ENCODE data around the gene GNA12. TPM values are rescaled to one million over a fixed set of nuclear protein-coding genes. Genes with fewer than 3 reads are reported as not detected.

The GNA12 gene
- total RNA-seq, 1 donor from 2014 or later: 29.5 TPM

- H3K36me3 ChIP-seq: no peaks in the 10 kb centered on the region
- no peaks in the 10 kb centered on the region for H3K9me3 ChIP-seq
- no peak for TF ChIP-seq CTCF (IDR thresholded peaks at IDR 0.05)
- peak in 1 of 2 donors; percentile 10 for TF ChIP-seq POLR2AphosphoS5 (IDR thresholded peaks at IDR 0.05; ENCODE audit: insufficient read depth in 1 of 2, low read depth in 1 of 2)
- no peaks in the 10 kb centered on the region for H3K27me3 ChIP-seq
- peak overlapping the region; percentile 97 for H3K27ac ChIP-seq
- H3K4me1 ChIP-seq: peaks cover 76% of the 10 kb centered on the region
- intact Hi-C loops (cut with DNase I): no loop called here
- H3K4me3 ChIP-seq: no peak overlapping the region
- DNase-seq (ENCODE audit: extremely low spot score in 2 of 2): no peak
Observed at GRCh38 chr7:2760098-2760889, 83.8 kb downstream of the GNA12 start.

GRCh38 chr7:2759736-2760097, 84.4 kb downstream of the GNA12 start:
- H3K27me3 ChIP-seq: no peaks in the 10 kb centered on the region
- TF ChIP-seq CTCF (IDR thresholded peaks at IDR 0.05) (no peak), POLR2A (IDR thresholded peaks at IDR 0.05) (no peak), POLR2AphosphoS5 (IDR thresholded peaks at IDR 0.05; ENCODE audit: insufficient read depth in 1 of 2, low read depth in 1 of 2) (no peak)
- peaks cover 76% of the 10 kb centered on the region for H3K4me1 ChIP-seq
- no peaks in the 10 kb centered on the region for H3K9me3 ChIP-seq
- no peaks in the 10 kb centered on the region for H3K36me3 ChIP-seq
- intact Hi-C loops (cut with DNase I): no loop called here
- no peak overlapping the region for H3K4me3 ChIP-seq
- peak overlapping the region; percentile 97 for H3K27ac ChIP-seq
- no peak for DNase-seq (ENCODE audit: extremely low spot score in 2 of 2)

- intact Hi-C loops (cut with DNase I): no loop called here
- Histone ChIP-seq H3K4me3 (peak overlapping the region in 1 of 2 donors; percentile 16), H3K36me3 (no peaks in the 10 kb centered on the region), H3K4me1 (peaks cover 70% of the 10 kb centered on the region), H3K27me3 (no peaks in the 10 kb centered on the region), H3K9me3 (no peaks in the 10 kb centered on the region), H3K27ac (peak overlapping the region; percentile 97)
- no peak for DNase-seq (ENCODE audit: extremely low spot score in 2 of 2)
- TF ChIP-seq POLR2AphosphoS5 (IDR thresholded peaks at IDR 0.05; ENCODE audit: insufficient read depth in 1 of 2, low read depth in 1 of 2): peak in 1 of 2 donors; percentile 27
- TF ChIP-seq POLR2A (IDR thresholded peaks at IDR 0.05): no peak
- TF ChIP-seq CTCF (IDR thresholded peaks at IDR 0.05): no peak
Observed at GRCh38 chr7:2758673-2759616, 85.2 kb downstream of the GNA12 start.

DNA sequence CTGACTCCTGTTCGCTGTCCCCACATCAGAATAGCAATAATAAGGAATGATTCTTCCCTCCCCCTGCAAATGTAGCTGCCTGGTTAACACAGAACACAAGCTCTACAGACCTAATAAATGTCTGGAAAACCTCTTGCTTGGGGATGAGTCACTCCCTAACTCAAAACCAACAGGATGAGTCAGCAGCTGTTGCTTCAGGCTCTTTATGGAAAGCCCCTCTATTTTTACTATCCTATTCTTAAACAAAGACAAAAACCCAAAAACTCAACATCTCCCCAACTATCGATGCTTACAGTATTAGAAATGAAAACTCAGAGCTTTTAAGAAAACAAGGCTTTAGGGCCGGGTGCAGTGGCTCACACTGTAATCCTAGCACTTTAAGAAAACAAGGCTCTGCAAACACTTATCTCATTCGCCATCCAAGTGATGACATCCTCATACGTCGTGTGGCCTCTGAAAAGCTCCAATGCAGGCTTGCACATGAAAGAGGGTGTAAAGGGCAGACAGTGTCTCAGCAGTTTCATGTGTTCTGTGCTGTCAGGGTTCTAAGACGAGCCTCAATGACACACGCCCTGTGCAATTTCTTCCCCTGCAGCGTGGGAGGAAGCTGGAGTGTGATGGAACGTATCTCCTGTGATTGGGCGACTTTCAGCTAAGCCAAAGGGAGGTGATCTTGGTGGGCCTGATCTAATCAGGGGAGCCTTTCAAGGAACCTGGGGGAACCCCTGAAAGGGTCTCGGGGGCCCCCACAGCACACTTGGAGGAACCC, 86.0 kb downstream of the GNA12 start:
- H3K27me3 ChIP-seq: no peaks in the 10 kb centered on the region
- peak overlapping the region; percentile 97 for H3K27ac ChIP-seq
- H3K9me3 ChIP-seq: no peaks in the 10 kb centered on the region
- peak overlapping the region in 1 of 2 donors; percentile 16 for H3K4me3 ChIP-seq
- peaks cover 61% of the 10 kb centered on the region for H3K4me1 ChIP-seq
- intact Hi-C loops (cut with DNase I): no loop called here
- H3K36me3 ChIP-seq: no peaks in the 10 kb centered on the region
- no peak for TF ChIP-seq CTCF (IDR thresholded peaks at IDR 0.05)
- TF ChIP-seq POLR2A (IDR thresholded peaks at IDR 0.05): no peak
- peak; percentile 48 to 88 for TF ChIP-seq POLR2AphosphoS5 (IDR thresholded peaks at IDR 0.05; ENCODE audit: insufficient read depth in 1 of 2, low read depth in 1 of 2)
- peak in 1 of 2 donors; percentile 94 for DNase-seq (ENCODE audit: extremely low spot score in 2 of 2)

Measured in vagina (tissue), 2 donors.